GM23248 (cell line): Measurements from ENCODE around the gene MYH15.

ENCODE experiments used
- EZH2 ChIP-seq: fragments of 200-600 bp; sonication (generic); IDR thresholded peaks from 2 replicates; pipeline ENCODE4 v1.6.1; 2018; ENCODE audit warnings: antibody characterized with exemption, mild to moderate bottlenecking; ENCODE audit not compliant: insufficient read depth, poor library complexity, severe bottlenecking
- EZH2phosphoT487 ChIP-seq: fragments of 200-600 bp; sonication (generic); IDR thresholded peaks from 2 replicates; pipeline ENCODE4 v1.6.1; 2018; ENCODE audit warnings: antibody characterized with exemption, moderate library complexity, mild to moderate bottlenecking, low read depth; ENCODE audit not compliant: insufficient read depth

DNA sequence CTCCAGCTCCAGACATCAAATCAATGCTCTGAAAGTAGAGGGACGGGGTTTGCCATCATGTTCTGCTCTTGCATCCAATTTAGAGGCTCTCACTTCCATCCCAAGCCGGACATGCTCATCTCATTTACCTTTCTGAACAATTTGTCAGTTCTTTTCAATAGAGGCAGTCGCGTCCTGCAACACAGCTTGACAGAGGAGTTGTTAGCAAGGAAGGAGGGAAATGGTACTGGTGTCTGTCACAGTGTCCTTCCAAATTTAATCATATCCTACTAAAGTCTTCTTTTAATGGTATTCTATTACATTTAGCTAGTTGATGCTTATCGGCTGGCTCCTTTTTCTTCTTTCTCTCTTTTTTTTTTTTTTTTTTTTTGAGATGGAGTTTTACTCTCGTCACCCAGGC is 168.5 kb downstream of the MYH15 start:
- TF ChIP-seq EZH2 (no peak), EZH2phosphoT487 (no peak)
